HG03520 (cell line): ENCODE results near the gene IGF2BP1.
"Not testable (repeated sequence)": the region's sequence is repeated elsewhere in the genome, so short reads cannot be mapped to it uniquely, and the experiment has no call there.

Source experiments
- ATAC-seq: cut with Tn5 transposase; IDR thresholded peaks from one replicate; pipeline ENCODE4 v1.9.1; 2021; ENCODE audit warnings: mild to moderate bottlenecking, moderate library complexity; ENCODE audit not compliant: unreplicated experiment

The IGF2BP1 gene

DNA sequence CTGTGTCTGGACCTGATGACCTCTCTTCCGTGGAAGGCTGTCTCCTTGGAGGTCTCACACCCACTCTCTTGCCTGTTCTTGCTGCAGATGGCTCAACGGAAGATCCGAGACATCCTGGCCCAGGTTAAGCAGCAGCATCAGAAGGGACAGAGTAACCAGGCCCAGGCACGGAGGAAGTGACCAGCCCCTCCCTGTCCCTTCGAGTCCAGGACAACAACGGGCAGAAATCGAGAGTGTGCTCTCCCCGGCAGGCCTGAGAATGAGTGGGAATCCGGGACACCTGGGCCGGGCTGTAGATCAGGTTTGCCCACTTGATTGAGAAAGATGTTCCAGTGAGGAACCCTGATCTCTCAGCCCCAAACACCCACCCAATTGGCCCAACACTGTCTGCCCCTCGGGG is 52.1 kb downstream of the IGF2BP1 start:
- ATAC-seq: no peak

- no peak for ATAC-seq
Measured at GRCh38 chr17:49050611-49051010, 53.4 kb downstream of the IGF2BP1 start.

GRCh38 chr17:49051269-49051668 is 54.1 kb downstream of the IGF2BP1 start:
- no peak for ATAC-seq

GRCh38 chr17:49053171-49053829 is 56.1 kb downstream of the IGF2BP1 start:
- no peak for ATAC-seq

- ATAC-seq: no peak
Measured at GRCh38 chr17:49054342-49055092, 57.3 kb downstream of the IGF2BP1 start.

DNA sequence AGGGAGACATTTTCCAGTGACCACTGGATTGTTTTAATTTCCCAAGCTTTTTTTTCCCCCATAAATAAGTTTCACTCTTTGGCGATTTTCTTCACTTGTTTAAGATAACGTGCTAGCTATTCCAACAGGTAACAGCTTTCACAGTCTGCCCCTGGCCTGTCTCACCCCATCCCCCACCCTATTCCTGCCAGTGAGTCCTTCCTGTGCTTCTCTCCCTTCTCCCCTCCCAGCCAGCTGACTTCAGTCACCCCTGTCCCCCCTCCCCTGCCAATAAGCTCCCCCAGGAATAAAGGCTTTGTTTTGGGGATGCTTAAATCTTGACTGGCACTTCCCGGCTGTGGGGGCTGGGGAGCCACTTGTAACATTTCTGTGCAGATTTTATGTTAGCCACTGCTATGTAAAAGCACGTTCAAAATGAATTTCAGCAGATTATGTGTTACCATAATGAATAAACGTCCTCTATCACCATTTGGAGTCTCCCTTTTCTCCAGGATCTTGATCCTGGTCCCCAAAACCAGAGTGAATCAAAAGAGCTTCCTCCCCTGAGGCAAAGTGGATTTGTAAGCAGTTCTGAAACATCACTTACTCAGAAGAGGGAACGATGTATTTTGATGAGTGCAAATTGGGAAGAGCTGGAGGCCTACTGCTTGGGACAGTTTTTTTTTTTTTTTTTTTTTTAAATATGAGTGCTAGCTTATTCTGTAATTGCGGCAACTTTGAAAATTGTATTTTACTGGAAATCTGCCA is 58.2 kb downstream of the IGF2BP1 start:
- ATAC-seq: no peak

GRCh38 chr17:49061524-49061943 is 64.3 kb downstream of the IGF2BP1 start:
- no peak for ATAC-seq

DNA sequence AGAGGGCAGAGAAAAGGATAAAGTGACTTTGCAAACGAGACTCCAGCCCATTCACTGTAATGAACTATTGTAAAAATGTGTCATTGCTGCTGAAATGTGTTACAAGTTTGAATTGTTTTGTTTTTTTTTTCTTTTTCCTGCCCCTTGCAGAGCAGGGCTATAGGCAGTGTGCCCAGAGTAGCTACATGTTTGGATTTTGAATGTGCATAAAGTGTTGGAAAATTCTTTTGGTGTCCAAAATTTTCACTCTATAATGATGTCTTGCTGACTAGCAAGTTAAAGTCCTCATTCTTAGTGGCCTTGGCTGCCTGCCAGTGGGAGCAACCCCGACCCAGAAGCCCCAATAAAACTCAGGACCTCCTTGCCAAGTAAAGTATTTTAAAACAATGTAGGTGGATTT is 66.5 kb downstream of the IGF2BP1 start:
- no peak for ATAC-seq

GRCh38 chr17:49067163-49067562 is 70.0 kb downstream of the IGF2BP1 start:
- no peak for ATAC-seq

- no peak for ATAC-seq
Measured at GRCh38 chr17:49069585-49070273, 72.5 kb downstream of the IGF2BP1 start.

DNA sequence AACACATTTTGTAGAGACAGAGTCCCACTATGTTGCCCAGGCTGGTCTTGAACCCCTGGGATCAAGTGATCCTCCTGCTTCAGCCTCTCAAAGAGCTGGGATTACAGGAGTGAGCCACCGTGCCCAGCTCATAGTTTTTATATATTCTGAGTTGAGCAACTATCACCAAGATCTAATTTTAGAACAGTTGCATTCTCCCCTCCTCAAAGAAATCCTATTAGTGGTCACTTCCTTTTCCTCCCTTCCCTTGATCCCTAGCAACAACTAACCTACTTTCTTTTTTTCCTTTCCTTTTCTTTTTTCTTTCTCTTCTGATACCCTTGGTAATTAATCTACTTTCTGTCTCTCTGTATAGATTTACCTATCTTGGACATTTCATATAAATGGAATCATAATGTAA is 73.9 kb downstream of the IGF2BP1 start:
- no peak for ATAC-seq

DNA sequence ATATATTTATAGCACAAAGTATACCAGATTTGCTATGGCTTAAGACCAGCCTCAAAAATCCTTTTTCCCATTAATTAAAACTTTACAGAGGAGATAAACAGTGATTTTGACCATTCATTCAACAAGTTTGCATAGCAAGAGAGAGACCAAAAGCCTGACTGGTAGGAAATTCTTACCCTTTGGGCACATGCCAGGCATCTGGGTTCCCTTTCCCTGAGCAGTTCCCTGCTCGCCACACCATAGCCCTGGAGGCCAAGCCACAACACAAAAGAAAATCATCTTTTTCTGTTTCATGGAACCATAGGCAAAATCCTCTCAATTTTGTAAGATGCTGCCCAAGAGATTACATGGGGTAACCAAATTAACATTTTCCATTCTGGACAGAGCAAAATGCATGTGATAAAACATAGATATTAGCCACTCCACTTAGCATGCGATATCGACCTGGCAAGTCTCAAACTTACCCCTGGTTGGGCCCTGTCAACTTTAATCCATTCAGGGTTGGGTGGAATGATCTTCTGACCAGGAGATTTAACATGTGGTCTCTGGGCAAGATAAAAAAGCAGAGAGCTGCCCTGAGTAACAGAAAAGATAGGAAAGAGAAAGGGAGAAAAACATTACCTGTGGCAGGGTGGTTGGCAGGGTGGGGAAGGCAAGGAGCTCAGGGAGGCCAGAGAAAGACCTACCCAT is 77.8 kb downstream of the IGF2BP1 start:
- ATAC-seq: no peak

DNA sequence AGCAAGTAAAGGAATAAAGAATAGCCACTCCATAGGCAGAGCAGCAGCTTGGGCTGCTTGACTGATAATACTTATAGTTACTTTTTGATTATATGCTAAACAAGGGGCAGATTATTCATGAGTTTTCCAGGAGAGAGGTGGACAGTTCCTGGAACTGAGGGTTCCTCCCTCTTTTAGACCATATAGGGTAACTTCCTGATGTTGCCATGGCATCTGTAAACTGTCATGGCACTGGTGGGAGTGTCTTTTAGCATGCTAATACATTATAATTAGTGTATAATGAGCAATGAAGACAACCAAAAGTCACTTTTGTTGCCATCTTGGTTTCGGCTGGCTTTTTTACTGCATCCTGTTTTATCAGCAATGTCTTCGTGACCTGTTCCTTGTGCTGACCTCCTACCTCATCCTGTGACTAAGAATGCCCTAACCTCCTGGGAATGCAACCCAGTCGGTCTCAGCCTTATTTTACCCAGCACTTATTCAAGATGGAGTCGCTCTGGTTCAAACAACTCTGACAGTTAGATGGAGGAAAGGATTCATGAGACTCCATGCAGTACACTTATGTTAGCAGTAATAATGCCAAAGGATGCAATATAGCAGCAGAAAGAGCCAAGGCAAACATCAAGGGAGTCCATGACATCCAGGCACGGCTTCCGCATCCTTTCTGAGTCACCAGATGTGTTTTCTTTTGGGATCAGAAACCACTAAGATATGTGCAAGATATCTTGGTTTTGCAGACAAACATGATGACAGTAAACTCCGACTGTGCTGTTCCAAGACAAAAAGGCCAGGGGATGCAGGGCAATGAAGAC is 79.6 kb downstream of the IGF2BP1 start:
- ATAC-seq: no peak

DNA sequence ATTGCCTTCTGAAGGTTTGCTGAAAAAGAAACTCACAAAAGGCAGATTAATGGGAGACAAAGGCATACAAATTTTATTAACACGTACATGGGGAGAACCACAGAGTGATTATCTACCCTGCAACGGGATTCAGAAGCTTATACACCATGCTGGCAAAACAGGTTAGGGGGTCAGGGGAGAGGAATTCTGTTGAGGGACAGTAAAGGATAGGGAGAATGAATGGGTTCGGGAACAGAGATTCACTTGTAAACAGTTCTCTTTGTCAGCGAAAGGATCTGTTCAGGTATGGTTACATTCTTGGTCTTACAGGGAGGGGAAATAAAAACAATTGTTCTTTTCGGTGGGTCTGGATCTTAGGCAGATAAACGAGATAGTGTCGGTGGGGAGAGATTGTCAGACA is 81.1 kb downstream of the IGF2BP1 start:
- no peak for ATAC-seq

DNA sequence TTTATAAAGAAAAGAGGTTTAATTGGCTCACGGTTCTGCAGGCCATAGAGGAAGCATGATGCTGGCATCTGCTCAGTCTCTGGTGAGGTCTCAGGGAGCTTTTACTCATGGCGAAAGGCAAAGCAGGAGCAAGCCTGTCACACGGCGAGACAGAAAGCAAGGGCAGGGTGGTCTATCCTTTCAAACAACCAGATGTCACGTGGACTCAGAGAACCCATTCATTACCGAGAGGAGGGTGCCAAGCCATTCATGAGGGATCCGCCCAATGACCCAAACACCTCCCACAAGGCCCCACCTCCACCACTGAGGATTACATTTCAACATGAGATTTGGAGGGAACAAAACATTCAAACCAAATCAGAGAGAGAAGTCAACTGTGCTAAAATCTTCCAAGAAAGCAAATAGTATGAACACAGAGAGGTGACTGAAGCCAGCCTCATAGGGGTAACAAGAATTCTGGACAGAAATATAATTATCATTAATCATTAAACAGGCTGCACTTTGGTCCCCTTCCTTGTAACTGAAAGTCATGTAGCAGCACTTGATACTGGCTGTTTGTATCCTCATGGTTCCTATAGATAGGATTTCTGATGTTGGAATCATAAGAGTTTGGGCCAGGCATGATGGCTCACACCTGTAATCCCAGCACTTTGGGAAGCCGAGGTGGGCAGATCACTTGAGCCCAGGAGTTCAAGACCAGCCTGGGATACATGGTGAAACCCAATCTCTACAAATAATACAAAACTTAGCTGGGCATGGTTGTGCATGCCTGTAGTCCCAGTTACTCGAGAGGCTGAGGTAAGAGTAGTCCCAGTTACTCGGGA is 82.9 kb downstream of the IGF2BP1 start:
- ATAC-seq: no peak

DNA sequence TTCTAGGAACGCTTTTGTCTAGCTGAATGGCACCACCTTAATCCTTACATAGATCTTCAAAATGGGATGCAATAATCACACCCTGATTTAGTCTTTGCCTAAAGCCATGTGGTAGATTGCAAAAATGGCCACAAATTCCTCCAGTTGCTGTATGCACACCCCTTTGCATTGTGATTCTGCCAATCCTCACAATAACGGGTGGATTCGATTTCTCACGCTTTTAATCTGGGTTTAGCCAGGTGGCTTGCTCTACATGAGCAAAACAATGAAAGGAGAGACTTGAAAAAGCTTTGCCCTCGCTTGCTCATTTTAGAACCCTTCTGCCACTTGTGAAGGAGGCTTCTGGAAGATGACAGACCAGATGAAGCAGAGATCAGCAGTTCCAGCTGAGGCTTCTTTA is 85.0 kb downstream of the IGF2BP1 start:
- ATAC-seq: no peak

DNA sequence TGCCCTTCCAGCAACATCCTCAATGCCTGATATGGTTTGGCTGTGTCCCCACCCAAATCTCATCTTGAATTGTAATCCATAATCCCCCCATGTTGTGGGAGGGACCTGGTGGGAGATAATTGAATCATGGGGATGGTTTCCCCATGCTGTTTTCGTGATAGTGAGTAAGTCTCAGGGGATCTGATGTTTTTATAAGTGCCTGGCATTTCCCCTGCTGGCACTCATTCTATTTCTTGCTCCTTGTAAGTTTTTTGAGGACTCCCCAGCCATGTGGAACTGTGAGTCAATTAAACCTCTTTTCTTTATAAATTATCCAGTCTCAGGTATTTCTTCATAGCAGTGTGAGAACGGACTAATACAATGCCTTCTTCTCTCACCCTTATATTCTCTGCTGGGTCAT is 87.9 kb downstream of the IGF2BP1 start:
- ATAC-seq: not testable (repeated sequence)

- ATAC-seq: no peak
Measured at GRCh38 chr17:49085565-49086315, 88.6 kb downstream of the IGF2BP1 start.

DNA sequence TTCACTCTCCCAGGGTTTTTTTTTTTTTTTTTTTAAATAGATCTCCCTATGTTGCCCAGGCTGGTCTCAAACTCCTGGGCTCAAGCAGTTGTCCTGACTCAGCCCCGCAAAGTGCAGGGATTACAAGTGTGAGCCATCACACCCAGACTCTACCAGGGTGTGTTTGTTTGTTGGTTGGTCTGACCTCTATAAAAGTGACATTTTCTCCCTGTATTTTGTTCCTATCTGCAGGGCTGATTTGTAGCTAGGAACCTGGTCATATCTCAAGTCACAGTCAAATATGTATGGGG is 89.1 kb downstream of the IGF2BP1 start:
- ATAC-seq: no peak
